ENCODE results near the gene MAT2B. TPM values are rescaled to one million over a fixed set of nuclear protein-coding genes. Genes with fewer than 3 reads are reported as not detected.

The MAT2B gene
- total and polyA plus RNA-seq, 2 of the 13 experiments (the other 11 are each of a cell fraction or from before 2014, with no cell fraction given) = 20.2 to 37.1 TPM

GRCh38 chr5:163459819-163460561 lies 45.4 kb upstream of the MAT2B start, which contains the start of gene NUDCD2 (continued):
- TF ChIP-seq PITX1 (CRISPR knock-in tag; IDR thresholded peaks at IDR 0.05) (no peak), ZFP37 (CRISPR knock-in tag; IDR thresholded peaks at IDR 0.05; ENCODE audit: borderline replicate concordance) (no peak), AHR (CRISPR knock-in tag; IDR thresholded peaks at IDR 0.05) (peak; percentile 83; the same call in 1 of the 2 replicates), HNRNPK (IDR thresholded peaks at IDR 0.05; ENCODE audit: low read depth, low read length, poor library complexity, severe bottlenecking) (no peak), ZNF263 (CRISPR knock-in tag; IDR thresholded peaks at IDR 0.05) (peak; percentile 61; the same call in 1 of the 2 replicates), SRY (CRISPR knock-in tag; IDR thresholded peaks at IDR 0.05) (peak; percentile 86; the same call in 1 of the 2 replicates), TFDP2 (CRISPR knock-in tag; IDR thresholded peaks at IDR 0.05) (peak; percentile 44; the same call in 1 of the 2 replicates), MAFF (IDR thresholded peaks at IDR 0.05; ENCODE audit: low read depth, low read length) (no peak), SALL2 (CRISPR knock-in tag; IDR thresholded peaks at IDR 0.05) (peak; percentile 81), TCF12 (IDR thresholded peaks at IDR 0.05) (no peak), TCF12 (CRISPR knock-in tag; IDR thresholded peaks at IDR 0.05) (peak; percentile 62; the same call in 1 of the 2 replicates), ZNF484 (CRISPR knock-in tag; IDR thresholded peaks at IDR 0.05; ENCODE audit: borderline replicate concordance, low read depth) (no peak), IRX3 (CRISPR knock-in tag; IDR thresholded peaks at IDR 0.05; ENCODE audit: borderline replicate concordance, low read depth) (peak; percentile 91), PPARG (CRISPR knock-in tag; conservative IDR thresholded peaks at IDR 0.05) (peak; percentile 36; the same call in 1 of the 2 replicates), IRF9 (CRISPR knock-in tag; IDR thresholded peaks at IDR 0.05; ENCODE audit: borderline replicate concordance) (peak; percentile 93; the same call in 1 of the 2 replicates), RORA (CRISPR knock-in tag; IDR thresholded peaks at IDR 0.05) (no peak), TBX2 (CRISPR knock-in tag; IDR thresholded peaks at IDR 0.05; ENCODE audit: borderline replicate concordance) (peak; percentile 54; the same call in 1 of the 2 replicates), ATF1 (CRISPR knock-in tag; IDR thresholded peaks at IDR 0.05) (peak; percentile 16; the same call in 1 of the 2 replicates), ZSCAN22 (CRISPR knock-in tag; IDR thresholded peaks at IDR 0.05) (no peak), ZNF33B (CRISPR knock-in tag; IDR thresholded peaks at IDR 0.05) (no peak; the same call in 1 of the 2 replicates), SCMH1 (CRISPR knock-in tag; IDR thresholded peaks at IDR 0.05; ENCODE audit: borderline replicate concordance) (no peak), SIX4 (CRISPR knock-in tag; IDR thresholded peaks at IDR 0.05) (no peak), ZSCAN30 (CRISPR knock-in tag; IDR thresholded peaks at IDR 0.05) (no peak), HOXA9 (CRISPR knock-in tag; IDR thresholded peaks at IDR 0.05; ENCODE audit: borderline replicate concordance) (no peak; the same call in 1 of the 2 replicates), CREBL2 (CRISPR knock-in tag; IDR thresholded peaks at IDR 0.05; ENCODE audit: borderline replicate concordance) (peak; percentile 78; the same call in 1 of the 2 replicates), ZEB1 (IDR thresholded peaks at IDR 0.05; ENCODE audit: insufficient replicate concordance, low read depth) (no peak), ZFYVE20 (CRISPR knock-in tag; IDR thresholded peaks at IDR 0.05; ENCODE audit: borderline replicate concordance, low read depth) (no peak; the same call in 1 of the 2 replicates), ZNF136 (CRISPR knock-in tag; IDR thresholded peaks at IDR 0.05; ENCODE audit: low read depth) (peak; percentile 56; the same call in 1 of the 2 replicates), SUZ12 (IDR thresholded peaks at IDR 0.05; ENCODE audit: low read depth, low read length) (no peak)
